ENCODE data around the gene ARMCX2.

- TF ChIP-seq, protein P1, sequence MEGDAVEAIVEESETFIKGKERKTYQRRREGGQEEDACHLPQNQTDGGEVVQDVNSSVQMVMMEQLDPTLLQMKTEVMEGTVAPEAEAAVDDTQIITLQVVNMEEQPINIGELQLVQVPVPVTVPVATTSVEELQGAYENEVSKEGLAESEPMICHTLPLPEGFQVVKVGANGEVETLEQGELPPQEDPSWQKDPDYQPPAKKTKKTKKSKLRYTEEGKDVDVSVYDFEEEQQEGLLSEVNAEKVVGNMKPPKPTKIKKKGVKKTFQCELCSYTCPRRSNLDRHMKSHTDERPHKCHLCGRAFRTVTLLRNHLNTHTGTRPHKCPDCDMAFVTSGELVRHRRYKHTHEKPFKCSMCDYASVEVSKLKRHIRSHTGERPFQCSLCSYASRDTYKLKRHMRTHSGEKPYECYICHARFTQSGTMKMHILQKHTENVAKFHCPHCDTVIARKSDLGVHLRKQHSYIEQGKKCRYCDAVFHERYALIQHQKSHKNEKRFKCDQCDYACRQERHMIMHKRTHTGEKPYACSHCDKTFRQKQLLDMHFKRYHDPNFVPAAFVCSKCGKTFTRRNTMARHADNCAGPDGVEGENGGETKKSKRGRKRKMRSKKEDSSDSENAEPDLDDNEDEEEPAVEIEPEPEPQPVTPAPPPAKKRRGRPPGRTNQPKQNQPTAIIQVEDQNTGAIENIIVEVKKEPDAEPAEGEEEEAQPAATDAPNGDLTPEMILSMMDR (conservative IDR thresholded peaks at IDR 0.05; ENCODE audit: low read length), result no peak
- no peak for TF ChIP-seq EZH2phosphoT487 (IDR thresholded peaks at IDR 0.05; ENCODE audit: borderline replicate concordance)
These were observed 17.6 kb downstream of the ARMCX2 start for GRCh38 chrX:101642093-101642492.

Measured in Loucy (cell line).